ENCODE results near the gene POLR3G.
A peak's percentile ranks its signal among the peaks of the same experiment; 100 is the strongest.

POLR3G gene

GRCh38 chr5:90461288-90461687 is 13.4 kb upstream of the POLR3G start:
- DNase-seq (ENCODE audit: low read depth), result no peak
- TF ChIP-seq, protein P1, sequence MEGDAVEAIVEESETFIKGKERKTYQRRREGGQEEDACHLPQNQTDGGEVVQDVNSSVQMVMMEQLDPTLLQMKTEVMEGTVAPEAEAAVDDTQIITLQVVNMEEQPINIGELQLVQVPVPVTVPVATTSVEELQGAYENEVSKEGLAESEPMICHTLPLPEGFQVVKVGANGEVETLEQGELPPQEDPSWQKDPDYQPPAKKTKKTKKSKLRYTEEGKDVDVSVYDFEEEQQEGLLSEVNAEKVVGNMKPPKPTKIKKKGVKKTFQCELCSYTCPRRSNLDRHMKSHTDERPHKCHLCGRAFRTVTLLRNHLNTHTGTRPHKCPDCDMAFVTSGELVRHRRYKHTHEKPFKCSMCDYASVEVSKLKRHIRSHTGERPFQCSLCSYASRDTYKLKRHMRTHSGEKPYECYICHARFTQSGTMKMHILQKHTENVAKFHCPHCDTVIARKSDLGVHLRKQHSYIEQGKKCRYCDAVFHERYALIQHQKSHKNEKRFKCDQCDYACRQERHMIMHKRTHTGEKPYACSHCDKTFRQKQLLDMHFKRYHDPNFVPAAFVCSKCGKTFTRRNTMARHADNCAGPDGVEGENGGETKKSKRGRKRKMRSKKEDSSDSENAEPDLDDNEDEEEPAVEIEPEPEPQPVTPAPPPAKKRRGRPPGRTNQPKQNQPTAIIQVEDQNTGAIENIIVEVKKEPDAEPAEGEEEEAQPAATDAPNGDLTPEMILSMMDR (IDR thresholded peaks at IDR 0.05; ENCODE audit: insufficient read depth, low read depth, low read length, missing control alignments), result no peak
- no peak overlapping the region for H3K4me3 ChIP-seq (ENCODE audit: low read depth, low read length)

- peak; percentile 50 for DNase-seq (ENCODE audit: low read depth)
- peak overlapping the region; percentile 90 for H3K4me3 ChIP-seq (ENCODE audit: low read depth, low read length)
- TF ChIP-seq, protein P1 (IDR thresholded peaks at IDR 0.05; ENCODE audit: insufficient read depth, low read depth, low read length, missing control alignments), result no peak
Measured at GRCh38 chr5:90472783-90473395, 1.8 kb upstream of the POLR3G start.

GRCh38 chr5:90473396-90474234 is 1.0 kb upstream of the POLR3G start:
- peak overlapping the region; percentile 90 for H3K4me3 ChIP-seq (ENCODE audit: low read depth, low read length)
- TF ChIP-seq, protein P1 (IDR thresholded peaks at IDR 0.05; ENCODE audit: insufficient read depth, low read depth, low read length, missing control alignments), result no peak
- no peak for DNase-seq (ENCODE audit: low read depth)

- no peak for DNase-seq (ENCODE audit: low read depth)
- H3K4me3 ChIP-seq (ENCODE audit: low read depth, low read length), result peak overlapping the region; percentile 90
- TF ChIP-seq, protein P1 (IDR thresholded peaks at IDR 0.05; ENCODE audit: insufficient read depth, low read depth, low read length, missing control alignments), result no peak
Measured at GRCh38 chr5:90475436-90475980, 844 bp downstream of the POLR3G start.

GRCh38 chr5:90476391-90476790 is 1.7 kb downstream of the POLR3G start:
- TF ChIP-seq, protein P1 (IDR thresholded peaks at IDR 0.05; ENCODE audit: insufficient read depth, low read depth, low read length, missing control alignments), result no peak
- no peak overlapping the region for H3K4me3 ChIP-seq (ENCODE audit: low read depth, low read length)
- DNase-seq (ENCODE audit: low read depth), result peak; percentile 8

- no peak for DNase-seq (ENCODE audit: low read depth)
- H3K4me3 ChIP-seq (ENCODE audit: low read depth, low read length), result no peak overlapping the region
- TF ChIP-seq, protein P1 (IDR thresholded peaks at IDR 0.05; ENCODE audit: insufficient read depth, low read depth, low read length, missing control alignments), result no peak
Measured at GRCh38 chr5:90477073-90477472, 2.4 kb downstream of the POLR3G start.

Data from GM12865 (cell line).